UCSD-AML1 (cell line): ENCODE results near the gene GALNT16.

Experiments
- DNase-seq: peaks from one replicate; lab custom pipeline; 2025; ENCODE audit not compliant: unreplicated experiment; lab: John Stamatoyannopoulos, UW

Gene GALNT16

GRCh38 chr14:69398818-69399210 lies 138.9 kb downstream of the GALNT16 start:
- DNase-seq: no peak

DNA sequence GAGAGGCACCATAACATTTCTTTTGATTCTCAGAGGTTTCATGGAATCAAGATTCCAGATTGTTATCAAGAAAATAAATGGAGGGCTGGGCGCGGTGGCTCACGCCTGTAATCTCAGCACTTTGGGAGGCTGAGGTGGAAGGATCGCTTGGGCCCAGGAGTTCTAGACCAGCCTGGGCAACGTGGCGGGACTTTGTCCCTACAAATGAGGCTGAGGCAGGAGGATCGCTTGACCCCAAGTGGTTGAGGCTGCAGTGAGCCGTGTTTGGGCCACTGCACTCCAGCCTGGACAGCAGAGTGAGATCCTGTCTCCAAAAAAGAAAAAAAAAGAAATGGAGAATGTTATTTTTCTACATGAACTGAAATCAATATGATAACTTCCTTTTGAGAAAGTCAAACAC lies 139.8 kb downstream of the GALNT16 start:
- no peak for DNase-seq

DNA sequence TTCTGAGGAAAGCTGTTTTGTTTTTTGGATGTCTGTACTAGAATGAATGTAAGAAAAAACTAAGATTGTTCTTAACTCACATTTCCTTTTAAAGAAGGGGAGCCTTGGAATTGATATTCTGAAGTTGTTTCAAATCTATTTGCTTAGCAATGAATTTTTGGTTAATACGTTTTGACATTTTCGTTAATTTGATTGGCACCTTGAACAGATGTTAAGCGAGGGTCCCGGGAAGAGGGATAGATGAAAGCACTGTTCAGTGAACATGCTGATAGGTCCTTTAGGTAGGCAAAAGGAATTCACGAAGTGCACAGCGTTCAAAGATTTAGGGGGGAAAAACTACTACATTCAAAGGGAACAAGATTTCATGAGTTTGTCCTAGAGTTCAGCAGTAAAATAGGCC lies 140.2 kb downstream of the GALNT16 start:
- DNase-seq: no peak

DNA sequence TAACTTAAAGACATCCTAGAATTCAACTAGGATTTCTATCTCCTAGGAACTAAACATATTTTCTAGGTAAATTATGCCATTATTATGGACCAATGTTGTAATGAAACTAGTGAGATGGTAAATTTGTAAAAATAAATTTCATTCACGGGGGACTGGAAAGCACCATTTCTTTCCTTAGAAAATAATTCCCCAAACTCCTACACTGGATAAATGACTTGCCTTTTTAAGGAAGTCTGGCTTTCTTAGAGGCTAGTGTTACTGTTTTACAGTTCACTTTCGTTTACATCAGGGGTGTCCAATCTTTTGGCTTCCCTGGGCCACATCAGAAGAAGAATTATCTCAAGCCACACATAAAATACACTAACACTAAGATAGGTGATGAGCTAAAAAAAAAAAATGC lies 141.9 kb downstream of the GALNT16 start:
- DNase-seq: no peak

DNA sequence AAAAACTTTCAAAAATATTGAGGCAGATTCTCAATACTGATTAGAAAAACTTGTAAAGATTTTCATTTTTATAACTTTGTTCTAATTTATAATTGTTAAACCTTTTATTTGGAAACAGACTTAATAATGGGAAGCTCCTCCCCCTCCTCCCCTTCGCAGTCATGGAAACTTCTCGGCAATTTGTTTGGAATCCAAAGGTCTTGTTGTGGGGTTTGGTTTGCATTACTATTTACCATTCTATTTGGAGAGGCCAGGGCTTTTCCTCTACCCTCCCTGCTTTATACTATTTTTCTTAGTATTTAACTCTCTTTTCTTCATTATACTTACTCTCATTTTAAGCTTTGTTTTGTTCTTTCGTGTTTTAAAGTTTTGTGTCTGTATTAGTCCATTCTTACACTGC lies 144.5 kb downstream of the GALNT16 start:
- DNase-seq: no peak

- DNase-seq: no peak
Measured at GRCh38 chr14:69404883-69405282, 144.9 kb downstream of the GALNT16 start.

GRCh38 chr14:69405762-69406161 lies 145.8 kb downstream of the GALNT16 start:
- no peak for DNase-seq
